ENCODE measurements around the gene MAPK14. TPM values are rescaled to one million over a fixed set of nuclear protein-coding genes. Genes with fewer than 3 reads are reported as not detected.
"Not testable (repeated sequence)": the region's sequence is repeated elsewhere in the genome, so short reads cannot be mapped to it uniquely, and the experiment has no call there.

Gene MAPK14
- total RNA-seq, result 10 to 100 TPM; 23.9 to 32.8 (median 31.4) TPM
- polyA plus RNA-seq, result 10 to 100 TPM; 11.8 to 42.0 (median 25.3) TPM
- long read RNA-seq, donor 1, transcript MAPK14-201 (12 exons, 3,779 nt), result major isoform, 23 of 28 reads
- long read RNA-seq, donor 1, partial matches to known transcripts, result 1 of 28 reads
- long read RNA-seq, donor 1, other reads (novel, unspliced or antisense), result 4 of 28 reads
- long read RNA-seq, donor 2, full-length matches to known transcripts, result 34 of 47 reads
- long read RNA-seq, donor 2, partial matches to known transcripts, result 7 of 47 reads
- long read RNA-seq, donor 2, other reads (novel, unspliced or antisense), result 6 of 47 reads

- ATAC-seq (peak; percentile 95 to 96 (median 96)), DNase-seq (peak; percentile 99)
- no peaks in the 10 kb centered on the region for H3K36me3 ChIP-seq (ENCODE audit: insufficient read depth in 1 of 2, low read depth in 1 of 2)
- no peaks in the 10 kb centered on the region for H3K27me3 ChIP-seq (ENCODE audit: insufficient read depth in 3 of 3, low read length in 2 of 3)
- WGBS, 3 donors, result 0 to 1% (median 0%) methylated on average over 39 to 62 of the region's 62 CpGs
- TF ChIP-seq, protein P1, sequence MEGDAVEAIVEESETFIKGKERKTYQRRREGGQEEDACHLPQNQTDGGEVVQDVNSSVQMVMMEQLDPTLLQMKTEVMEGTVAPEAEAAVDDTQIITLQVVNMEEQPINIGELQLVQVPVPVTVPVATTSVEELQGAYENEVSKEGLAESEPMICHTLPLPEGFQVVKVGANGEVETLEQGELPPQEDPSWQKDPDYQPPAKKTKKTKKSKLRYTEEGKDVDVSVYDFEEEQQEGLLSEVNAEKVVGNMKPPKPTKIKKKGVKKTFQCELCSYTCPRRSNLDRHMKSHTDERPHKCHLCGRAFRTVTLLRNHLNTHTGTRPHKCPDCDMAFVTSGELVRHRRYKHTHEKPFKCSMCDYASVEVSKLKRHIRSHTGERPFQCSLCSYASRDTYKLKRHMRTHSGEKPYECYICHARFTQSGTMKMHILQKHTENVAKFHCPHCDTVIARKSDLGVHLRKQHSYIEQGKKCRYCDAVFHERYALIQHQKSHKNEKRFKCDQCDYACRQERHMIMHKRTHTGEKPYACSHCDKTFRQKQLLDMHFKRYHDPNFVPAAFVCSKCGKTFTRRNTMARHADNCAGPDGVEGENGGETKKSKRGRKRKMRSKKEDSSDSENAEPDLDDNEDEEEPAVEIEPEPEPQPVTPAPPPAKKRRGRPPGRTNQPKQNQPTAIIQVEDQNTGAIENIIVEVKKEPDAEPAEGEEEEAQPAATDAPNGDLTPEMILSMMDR (IDR thresholded peaks at IDR 0.05), result peak; percentile 89
- peak within 1 kb of the TSS; percentile 93 for H3K27ac ChIP-seq
- H3K4me1 ChIP-seq, result peaks cover 16% of the 10 kb centered on the region
- intact Hi-C loops (cut with DNase I), result loop anchor here (1.0 to 10.0 kb wide), 4 partner anchors 67 to 337 kb away; partner anchors contain the start of gene BRPF3 (in 1 of the 2)
- H3K9me3 ChIP-seq, result no peaks in the 10 kb centered on the region
- H3K4me3 ChIP-seq, result peak within 1 kb of the TSS; percentile 90
These were observed at the start of gene MAPK14 for GRCh38 chr6:36027501-36028087. MAPK14 (plus strand) TSS chr6:36027808; CDS start chr6:36028158, 350 bp downstream.

- WGBS, 3 donors, result 96 to 100% (median 97%) methylated on average over 1 of the region's 1 CpG
- H3K9me3 ChIP-seq; ATAC-seq; H3K36me3 ChIP-seq (ENCODE audit: insufficient read depth in 1 of 2, low read depth in 1 of 2); H3K4me3 ChIP-seq; DNase-seq; H3K27me3 ChIP-seq (ENCODE audit: insufficient read depth in 3 of 3, low read length in 2 of 3); H3K27ac ChIP-seq; H3K4me1 ChIP-seq; intact Hi-C loops (cut with DNase I): not testable (repeated sequence)
These were observed 47.5 kb upstream of the MAPK14 start for GRCh38 chr6:35980126-35980525.

DNA sequence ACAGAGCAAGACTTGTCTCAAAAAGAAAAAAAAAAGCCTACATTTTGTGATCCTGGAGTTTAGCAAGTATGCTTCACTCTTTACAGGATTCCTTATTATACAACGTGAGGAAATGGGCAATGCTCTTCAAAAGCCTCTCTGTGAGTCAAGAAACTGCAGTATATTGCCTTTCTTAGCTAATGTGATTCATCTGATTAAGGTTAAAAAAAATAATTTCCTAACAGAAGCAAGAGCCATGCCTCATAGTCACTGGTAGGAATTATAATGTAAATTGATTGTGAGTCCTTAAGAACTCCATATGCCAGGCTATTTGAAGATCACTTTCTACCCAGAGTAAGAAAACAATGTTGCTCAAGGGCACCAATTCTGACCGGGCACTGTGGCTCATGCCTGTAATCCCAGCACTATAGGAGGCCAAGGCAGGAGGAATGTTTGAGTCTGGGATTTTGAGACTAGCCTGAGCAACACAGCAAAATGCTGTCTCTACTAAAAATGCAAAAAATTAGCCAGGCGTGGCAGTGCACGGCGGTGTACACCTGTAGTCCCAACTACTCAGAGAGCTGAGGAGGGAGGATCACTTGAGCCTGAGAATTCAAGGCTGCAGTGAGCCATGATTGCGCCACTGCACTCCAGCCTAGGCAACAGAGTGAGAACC, 46.5 kb upstream of the MAPK14 start:
- 83 to 86% (median 84%) methylated on average over 6 of the region's 6 CpGs for WGBS, 3 donors
- intact Hi-C loops (cut with DNase I), result no loop called here
- ATAC-seq (no peak), DNase-seq (no peak)
- no peak overlapping the region for H3K27ac ChIP-seq
- H3K27me3 ChIP-seq (ENCODE audit: insufficient read depth in 3 of 3, low read length in 2 of 3), result no peaks in the 10 kb centered on the region
- TF ChIP-seq, protein P1 (IDR thresholded peaks at IDR 0.05), result no peak
- no peak overlapping the region for H3K4me3 ChIP-seq
- H3K4me1 ChIP-seq, result no peaks in the 10 kb centered on the region
- H3K9me3 ChIP-seq, result no peaks in the 10 kb centered on the region
- H3K36me3 ChIP-seq (ENCODE audit: insufficient read depth in 1 of 2, low read depth in 1 of 2), result no peaks in the 10 kb centered on the region

DNA sequence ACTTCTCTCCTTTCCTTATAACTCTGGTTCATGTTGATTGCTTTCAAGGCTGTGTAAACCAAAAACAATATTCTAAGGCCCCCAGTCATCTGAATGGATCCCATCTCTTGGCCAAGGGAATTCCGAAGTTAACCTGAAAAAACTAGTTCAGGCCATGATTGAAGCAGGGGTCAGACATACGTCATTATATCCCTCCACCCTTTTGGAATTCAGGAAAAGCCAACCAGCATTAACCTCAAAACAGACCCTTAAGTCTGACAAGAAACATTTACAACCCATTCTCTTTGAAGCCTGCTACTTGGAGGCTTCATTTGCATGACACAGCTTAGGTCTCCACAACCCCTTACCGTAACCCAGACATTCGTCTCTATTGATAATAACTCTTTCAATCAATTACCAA, 42.9 kb upstream of the MAPK14 start:
- H3K27me3 ChIP-seq (ENCODE audit: insufficient read depth in 3 of 3, low read length in 2 of 3), result no peaks in the 10 kb centered on the region
- H3K4me3 ChIP-seq, result no peak overlapping the region
- TF ChIP-seq, protein P1 (IDR thresholded peaks at IDR 0.05), result no peak
- H3K36me3 ChIP-seq (ENCODE audit: insufficient read depth in 1 of 2, low read depth in 1 of 2), result no peaks in the 10 kb centered on the region
- ATAC-seq (no peak), DNase-seq (no peak)
- H3K4me1 ChIP-seq, result no peaks in the 10 kb centered on the region
- 48 to 60% (median 53%) methylated on average over 4 of the region's 4 CpGs for WGBS, 3 donors
- H3K9me3 ChIP-seq, result no peaks in the 10 kb centered on the region
- no peak overlapping the region for H3K27ac ChIP-seq
- intact Hi-C loops (cut with DNase I), result no loop called here

GRCh38 chr6:35988047-35988446, 39.6 kb upstream of the MAPK14 start:
- H3K4me3 ChIP-seq; H3K9me3 ChIP-seq; H3K4me1 ChIP-seq; intact Hi-C loops (cut with DNase I); ATAC-seq; H3K36me3 ChIP-seq (ENCODE audit: insufficient read depth in 1 of 2, low read depth in 1 of 2); H3K27me3 ChIP-seq (ENCODE audit: insufficient read depth in 3 of 3, low read length in 2 of 3); H3K27ac ChIP-seq; DNase-seq: not testable (repeated sequence)
- WGBS, 3 donors, result 85 to 93% (median 88%) methylated on average over 9 of the region's 9 CpGs

Measured in psoas muscle (tissue), 8 donors.